ENCODE data around the gene LIMK1.

Gene LIMK1

DNA sequence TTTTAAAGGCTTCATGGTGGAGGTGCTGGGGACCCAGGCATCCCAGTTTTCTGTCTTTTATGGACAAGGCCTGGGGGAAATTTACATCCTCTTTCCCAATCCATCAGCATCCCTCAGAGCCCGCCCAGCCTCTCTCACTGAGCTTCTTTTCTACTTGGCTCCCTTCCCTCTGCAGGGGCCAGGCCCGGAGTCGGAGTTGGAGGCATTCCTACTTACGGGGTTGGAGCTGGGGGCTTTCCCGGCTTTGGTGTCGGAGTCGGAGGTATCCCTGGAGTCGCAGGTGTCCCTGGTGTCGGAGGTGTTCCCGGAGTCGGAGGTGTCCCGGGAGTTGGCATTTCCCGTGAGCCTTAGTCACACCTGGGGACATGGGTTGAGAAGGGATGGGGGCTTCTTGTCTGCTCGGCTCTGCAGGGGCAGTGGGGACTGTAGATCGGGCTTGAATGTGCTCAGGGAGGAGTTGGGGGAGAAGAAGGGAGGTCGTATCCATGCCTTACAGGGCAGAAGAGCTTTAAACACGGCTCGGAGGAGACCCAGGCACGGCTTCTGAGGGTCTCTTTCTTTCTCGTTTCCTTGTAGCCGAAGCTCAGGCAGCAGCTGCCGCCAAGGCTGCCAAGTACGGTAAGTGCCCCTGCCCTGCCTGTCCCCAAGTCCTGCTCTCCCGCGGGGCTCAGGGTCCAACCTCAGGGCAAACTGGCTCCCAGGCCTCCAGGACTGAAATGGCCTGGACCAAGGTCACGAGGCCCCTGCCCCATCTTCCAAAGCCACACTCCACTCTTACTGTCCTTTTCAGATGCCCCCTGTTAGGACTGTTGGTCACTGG is 27.3 kb upstream of the LIMK1 start:
- no peak for DNase-seq

DNA sequence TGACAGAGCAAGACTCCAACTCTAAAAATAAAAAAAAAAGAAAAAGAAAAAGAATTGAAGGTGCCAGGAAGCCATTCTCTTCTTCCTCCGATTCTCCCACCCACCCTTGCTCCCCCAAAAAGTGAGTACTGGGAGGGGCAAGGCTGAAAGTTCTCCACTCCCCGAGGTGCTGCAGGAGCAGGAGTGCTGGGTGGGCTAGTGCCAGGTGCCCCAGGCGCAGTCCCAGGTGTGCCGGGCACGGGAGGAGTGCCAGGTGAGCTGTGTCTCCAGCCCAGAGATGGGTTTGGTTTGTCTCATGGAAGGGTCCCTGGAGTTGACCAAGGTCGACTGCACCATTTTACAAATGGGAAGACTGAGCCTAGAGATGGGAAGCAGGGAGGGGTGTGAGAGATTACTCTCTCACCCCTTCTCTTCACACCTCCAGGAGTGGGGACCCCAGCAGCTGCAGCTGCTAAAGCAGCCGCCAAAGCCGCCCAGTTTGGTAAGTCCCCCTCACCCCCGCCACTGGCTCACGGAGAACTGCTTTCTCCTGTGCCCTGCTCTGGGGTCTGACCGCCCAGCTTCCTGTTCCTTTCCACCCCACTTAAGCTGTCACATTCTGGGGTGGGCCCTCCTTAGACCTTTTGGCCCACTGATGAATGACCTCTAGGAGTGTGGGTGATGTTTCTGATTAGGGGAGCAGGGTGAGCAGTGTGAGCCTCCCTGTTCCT is 26.2 kb upstream of the LIMK1 start:
- DNase-seq: no peak

DNA sequence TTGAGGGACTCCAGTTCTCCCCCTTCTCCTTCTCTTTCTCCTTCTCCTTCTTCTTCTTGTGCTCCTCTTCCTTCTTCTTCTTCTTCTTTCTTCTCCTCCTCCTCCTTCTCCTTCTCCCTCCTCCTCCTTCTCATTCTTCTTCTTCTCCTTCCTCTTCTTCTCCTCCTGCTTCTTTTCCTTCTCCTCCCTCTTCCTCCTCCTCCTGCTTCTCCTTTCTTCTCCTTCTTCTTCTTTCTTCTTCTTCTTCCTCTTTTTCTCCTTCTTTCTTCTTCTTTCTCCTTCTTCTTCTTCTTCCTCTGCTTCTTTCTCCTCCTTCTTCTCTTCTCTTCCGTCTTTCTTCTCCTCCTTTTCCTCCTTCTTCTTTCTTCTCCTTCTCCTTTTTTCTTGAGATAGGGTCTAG is 25.6 kb upstream of the LIMK1 start:
- DNase-seq: no peak

DNA sequence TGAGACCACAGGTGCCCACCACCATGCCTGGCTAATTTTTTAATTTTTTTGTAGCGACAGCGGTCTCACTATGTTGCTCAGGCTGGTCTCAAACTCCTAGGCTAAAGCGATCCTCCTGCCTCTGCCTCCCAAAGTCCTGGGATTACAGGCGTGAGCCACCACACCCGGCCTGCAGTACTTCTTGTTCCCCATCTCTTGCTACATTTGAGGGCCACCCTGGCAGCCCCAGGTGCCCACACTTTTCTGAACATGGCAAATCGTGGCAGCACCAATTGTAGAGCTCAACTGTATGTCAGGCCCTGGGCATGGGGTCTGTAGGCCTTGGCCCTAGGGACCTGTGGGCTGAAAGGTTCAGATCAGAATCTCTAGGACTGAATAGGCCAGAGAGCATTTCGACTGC is 25.1 kb upstream of the LIMK1 start:
- no peak for DNase-seq

DNA sequence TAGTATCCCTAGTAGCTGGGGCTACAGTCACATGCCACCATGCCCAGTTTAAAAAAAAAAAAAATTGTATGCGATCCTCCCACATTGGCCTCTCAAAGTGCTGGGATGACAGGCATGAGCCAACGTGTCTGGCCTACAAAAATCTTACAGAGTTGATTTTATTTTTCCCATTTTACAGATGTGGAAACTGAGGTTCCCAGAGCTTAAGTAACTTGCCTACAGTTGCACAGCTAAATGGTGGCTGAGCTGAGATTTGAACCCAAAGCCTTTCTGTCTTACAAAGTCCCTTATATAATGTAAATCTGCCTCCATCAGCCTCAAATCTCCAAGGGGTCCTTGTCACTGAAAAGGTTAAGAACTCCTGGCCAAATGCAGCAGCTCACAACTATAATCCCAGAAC is 24.6 kb upstream of the LIMK1 start:
- DNase-seq: no peak

DNA sequence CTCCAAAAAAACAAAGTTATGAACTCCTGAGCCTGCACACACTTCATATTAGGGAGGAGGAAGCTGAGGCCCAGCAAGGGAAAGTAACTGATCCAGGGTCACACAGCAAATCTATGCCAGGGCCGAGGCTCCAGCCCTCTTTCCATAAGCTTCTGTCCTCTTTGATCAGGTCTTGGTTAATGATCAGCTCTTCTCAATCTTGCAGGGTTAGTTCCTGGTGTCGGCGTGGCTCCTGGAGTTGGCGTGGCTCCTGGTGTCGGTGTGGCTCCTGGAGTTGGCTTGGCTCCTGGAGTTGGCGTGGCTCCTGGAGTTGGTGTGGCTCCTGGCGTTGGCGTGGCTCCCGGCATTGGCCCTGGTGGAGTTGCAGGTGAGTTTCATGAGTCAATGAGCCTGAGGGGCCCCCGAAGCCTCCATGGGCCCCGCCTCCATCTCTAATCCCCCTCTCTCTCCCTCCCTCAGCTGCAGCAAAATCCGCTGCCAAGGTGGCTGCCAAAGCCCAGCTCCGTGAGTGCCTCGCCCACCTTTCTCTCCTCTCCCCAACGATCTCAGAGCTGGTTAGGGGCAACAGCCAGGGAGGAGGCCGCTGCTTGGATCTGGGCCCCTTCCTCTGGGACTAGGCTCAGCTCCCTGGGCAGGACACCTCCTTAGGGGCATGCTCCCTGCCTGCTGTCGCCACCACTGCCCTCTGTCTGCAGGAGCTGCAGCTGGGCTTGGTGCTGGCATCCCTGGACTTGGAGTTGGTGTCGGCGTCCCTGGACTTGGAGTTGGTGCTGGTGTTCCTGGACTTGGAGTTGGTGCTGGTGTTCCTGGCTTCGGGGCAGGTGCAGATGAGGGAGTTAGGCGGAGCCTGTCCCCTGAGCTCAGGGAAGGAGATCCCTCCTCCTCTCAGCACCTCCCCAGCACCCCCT is 23.7 kb upstream of the LIMK1 start:
- no peak for DNase-seq

DNA sequence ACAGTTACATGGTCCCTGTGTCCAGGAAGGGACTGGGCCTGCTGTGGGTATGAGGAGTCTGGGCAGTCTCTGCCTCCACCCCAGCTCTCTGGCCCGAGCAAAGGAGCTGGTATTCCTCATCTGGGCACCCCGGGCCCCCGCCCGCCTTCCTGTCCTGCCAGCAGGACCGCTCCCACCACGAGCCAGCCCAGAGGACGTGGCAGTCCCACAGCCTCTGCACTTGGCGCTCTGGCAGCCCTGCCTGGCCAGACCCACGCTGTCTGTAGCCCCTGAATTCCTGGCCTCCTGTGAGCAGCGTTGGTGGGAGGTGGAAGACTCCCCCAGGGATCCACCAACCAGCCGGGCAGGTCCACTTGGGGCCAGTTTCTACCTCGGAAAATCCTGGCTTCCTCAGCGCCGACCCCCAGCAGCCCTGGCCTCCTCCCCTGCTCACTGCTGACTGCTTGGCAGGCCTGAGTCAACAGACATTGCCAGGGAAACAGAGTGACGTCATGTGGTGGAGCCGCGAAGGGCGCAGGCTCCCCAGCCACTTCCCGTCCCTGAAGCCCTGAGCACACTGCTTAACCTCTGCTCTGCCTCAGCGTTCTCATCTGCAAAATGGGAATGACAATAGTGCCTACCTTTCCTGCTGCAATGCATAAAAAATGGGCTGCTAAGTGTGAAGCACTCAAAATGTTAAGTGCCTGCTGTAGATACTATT is 21.6 kb upstream of the LIMK1 start:
- DNase-seq: peak; percentile 55

DNA sequence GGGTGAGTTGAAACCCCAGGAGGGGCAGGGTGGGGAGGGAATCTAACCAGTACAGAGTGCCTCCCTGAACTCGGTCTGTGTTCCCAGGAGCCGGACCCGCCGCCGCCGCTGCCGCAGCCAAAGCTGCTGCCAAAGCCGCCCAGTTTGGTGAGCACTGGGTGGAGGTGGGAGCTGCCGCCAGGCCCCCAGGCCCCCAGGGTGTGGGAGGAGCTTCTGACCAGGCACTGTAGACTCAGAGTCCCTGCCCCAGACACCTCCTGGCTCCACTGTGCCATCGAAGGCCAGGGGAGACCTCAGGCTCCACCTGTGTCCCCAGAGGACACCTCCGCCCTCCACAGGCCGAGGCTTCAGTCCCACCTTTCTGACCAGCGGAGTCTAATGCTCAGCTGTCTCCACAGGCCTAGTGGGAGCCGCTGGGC is 20.4 kb upstream of the LIMK1 start:
- DNase-seq: no peak

DNA sequence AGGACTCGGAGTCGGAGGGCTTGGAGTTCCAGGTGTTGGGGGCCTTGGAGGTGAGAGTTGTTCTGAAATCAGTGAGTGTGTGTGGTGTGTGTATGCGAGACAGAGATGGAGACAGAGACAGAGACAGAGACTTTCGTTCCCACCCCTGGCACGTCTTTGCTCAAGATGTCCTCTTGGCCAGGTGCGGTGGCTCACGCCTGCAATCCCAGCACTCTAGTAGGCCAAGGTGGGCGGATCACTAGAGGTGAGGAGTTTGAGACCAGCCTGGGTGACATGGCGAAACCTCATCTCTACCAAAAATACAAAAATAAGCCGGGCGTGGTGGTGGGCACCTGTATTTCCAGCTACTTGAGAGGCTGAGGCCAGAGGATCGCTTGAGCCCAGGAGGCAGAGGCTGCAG is 20.0 kb upstream of the LIMK1 start:
- DNase-seq: no peak

DNA sequence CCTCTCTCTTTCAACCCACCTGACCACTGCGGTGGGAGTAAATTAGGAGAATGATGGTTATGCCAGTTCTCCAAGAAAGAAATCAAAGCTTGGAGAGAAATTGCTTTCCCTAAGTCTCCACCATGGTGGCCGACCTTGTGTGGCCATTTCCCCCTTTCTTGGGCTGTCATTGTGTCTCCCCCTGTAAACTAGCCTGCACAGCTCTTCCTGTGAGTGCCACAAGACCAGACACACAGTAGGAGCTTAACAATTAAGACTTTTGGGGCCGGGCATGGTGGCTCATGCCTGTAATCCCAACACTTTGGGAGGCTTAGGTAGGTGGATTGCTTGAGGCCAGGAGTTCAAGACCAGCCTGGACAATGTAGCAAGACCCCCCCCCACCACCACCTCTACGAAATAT is 18.9 kb upstream of the LIMK1 start:
- no peak for DNase-seq

DNA sequence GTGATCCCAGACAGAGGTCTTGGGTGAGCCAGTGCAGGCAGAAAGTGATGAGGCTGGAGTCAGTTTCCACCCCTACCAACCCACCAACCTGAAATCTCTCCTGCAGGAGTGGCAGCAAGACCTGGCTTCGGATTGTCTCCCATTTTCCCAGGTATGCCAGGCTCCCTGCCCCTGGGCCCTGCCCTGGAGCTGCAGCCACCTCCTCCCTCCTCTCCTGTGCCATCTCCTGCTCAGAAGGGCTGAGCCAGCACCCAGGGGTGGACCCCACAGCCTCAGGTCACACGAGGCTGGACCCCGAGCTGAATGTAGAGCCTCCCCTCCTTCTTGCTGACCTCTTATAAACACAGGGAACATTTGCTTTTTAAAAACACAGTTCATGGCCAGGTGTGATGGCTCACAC is 17.0 kb upstream of the LIMK1 start:
- no peak for DNase-seq

DNA sequence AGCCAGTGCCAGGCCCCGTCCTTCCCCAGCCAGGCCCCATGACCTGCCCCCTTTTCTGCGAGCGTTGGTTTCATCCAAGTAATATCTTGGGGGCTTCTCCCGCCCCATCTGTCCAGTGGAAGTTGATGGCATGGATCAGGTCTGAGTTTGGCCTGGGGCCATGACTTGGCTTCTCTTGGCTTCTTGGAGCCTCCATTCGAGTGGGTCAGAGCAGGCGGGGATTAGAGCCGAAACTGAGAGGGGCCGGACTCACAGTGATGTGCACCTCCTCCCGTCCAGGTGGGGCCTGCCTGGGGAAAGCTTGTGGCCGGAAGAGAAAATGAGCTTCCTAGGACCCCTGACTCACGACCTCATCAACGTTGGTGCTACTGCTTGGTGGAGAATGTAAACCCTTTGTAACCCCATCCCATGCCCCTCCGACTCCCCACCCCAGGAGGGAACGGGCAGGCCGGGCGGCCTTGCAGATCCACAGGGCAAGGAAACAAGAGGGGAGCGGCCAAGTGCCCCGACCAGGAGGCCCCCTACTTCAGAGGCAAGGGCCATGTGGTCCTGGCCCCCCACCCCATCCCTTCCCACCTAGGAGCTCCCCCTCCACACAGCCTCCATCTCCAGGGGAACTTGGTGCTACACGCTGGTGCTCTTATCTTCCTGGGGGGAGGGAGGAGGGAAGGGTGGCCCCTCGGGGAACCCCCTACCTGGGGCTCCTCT is 15.1 kb upstream of the LIMK1 start:
- DNase-seq: no peak

DNA sequence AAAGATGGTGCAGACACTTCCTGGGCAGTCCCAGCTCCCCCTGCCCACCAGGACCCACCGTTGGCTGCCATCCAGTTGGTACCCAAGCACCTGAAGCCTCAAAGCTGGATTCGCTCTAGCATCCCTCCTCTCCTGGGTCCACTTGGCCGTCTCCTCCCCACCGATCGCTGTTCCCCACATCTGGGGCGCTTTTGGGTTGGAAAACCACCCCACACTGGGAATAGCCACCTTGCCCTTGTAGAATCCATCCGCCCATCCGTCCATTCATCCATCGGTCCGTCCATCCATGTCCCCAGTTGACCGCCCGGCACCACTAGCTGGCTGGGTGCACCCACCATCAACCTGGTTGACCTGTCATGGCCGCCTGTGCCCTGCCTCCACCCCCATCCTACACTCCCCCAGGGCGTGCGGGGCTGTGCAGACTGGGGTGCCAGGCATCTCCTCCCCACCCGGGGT is 14.5 kb upstream of the LIMK1 start:
- DNase-seq: no peak

DNA sequence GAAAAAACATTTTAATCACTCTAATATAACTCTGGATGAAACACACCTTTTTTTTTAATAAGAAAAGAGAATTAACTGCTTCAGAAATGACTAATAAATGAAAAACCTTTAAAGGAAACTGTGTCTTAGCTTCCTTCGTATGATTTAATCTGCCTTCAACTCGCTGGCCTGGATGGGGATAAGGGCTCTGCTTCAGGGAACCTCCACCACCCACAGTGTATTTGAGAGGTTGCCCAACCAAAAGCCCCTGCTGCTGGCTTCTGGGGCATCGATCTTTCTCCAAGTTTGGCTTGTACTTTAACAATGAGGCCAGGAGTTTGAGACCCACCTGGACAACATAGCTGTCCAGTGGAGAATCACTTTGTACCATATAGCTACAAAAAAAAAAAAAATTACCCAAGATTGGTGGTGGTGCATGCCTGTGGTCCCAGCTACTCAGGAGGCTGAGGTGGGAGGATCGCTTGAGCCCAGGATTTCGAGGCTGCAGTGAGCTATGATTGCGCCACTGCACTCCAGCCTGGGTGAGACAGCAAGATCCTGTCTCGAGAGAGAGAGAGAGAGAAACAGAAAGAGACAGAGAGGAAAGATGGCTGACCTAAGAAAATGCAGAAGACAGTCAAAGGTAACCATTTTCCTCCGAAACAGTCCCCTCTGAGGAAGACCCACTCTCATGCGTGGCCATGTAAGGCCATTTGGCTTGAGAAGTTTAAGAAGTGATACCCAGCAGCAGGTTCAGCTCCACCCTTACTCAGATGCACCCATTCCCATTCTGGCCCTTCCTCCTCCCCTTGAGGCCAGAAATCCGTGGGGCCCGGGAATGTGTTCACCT is 13.6 kb upstream of the LIMK1 start:
- no peak for DNase-seq

DNA sequence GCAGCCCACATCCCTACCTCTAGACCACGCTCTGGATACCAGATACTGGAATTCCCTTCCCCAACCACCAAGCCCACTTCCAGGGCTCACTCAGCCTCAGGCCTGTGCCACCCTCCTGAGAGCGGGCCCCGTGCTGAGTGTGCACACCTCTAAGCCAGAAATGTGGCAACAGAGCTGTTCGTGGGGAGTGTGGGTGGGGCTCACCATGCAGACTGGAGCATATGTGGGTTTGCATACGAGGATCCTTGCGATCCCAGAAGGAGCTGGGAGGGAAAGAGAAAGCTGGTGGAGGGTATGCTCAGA is 13.0 kb upstream of the LIMK1 start:
- DNase-seq: no peak

DNA sequence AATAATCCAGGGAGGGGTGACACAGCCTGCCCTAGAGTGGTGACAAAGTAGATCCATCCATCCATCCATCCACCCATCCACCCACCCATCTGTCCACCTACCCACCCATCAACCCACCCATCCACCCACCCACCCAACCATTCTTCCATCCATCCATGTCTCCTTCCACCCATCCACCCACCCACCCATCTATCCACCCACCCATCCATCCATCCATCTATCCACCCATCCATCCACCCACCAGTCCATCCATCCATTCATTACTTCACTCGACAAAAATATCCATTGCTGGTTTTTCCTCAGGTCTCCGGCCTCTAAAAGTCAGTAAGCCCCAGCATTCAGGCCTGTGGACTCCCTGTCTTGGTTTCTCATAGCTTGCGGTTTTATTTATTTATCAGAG is 12.5 kb upstream of the LIMK1 start:
- DNase-seq: no peak

DNA sequence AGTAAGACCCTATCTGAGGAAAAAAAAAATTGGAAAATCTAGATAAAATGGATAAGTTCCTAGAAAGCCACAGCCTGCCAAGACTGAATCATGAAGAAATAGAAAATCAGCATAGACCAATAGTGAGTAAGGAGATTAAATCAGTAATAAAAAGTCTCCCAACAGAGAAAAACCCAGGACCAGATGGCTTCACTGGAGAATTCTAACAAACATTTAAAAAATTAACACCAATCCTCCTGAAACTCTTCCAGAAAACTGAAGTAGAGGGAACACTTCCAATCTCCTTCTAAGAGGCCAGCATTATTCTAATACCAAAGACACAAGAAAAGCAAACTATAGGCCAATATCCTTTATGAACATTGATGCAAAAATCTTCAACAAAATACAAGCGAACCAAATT is 8.8 kb upstream of the LIMK1 start:
- DNase-seq: no peak

DNA sequence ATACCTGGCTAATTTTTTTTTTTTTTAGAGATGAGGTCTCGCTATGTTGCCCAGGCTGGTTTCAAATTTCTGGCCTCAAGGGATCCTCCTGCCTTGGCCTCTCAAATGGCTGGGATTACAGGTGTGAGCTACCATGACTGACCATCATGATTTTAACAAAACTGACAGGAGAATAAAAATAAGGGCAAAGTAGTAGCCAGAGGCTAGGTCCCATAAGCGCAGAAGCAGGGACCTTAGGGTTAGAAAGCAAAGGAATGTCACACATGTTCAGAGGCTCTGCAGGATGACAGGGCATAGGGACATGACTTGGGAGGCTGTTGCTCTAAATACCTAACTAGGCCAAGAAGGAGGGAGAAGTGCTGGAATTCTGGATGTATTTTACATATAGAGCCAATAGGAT is 5.1 kb upstream of the LIMK1 start:
- no peak for DNase-seq

DNA sequence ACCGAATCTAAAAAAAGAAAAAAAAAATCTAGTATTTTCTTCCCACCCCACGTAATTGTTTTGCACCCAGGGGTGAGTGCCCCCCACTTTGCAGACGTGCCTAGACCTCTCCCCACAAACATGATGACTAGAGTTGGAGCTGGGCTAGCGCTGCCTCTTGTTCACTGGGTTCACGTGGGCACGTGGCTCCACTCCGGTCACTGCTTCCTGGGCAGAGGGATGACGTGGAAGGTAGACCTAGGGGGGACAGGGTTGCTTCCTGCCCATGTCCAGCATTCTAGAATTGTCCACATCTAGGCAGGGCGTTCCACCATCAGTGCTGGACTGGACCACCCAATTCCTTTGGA is 861 bp upstream of the LIMK1 start:
- no peak for DNase-seq

DNA sequence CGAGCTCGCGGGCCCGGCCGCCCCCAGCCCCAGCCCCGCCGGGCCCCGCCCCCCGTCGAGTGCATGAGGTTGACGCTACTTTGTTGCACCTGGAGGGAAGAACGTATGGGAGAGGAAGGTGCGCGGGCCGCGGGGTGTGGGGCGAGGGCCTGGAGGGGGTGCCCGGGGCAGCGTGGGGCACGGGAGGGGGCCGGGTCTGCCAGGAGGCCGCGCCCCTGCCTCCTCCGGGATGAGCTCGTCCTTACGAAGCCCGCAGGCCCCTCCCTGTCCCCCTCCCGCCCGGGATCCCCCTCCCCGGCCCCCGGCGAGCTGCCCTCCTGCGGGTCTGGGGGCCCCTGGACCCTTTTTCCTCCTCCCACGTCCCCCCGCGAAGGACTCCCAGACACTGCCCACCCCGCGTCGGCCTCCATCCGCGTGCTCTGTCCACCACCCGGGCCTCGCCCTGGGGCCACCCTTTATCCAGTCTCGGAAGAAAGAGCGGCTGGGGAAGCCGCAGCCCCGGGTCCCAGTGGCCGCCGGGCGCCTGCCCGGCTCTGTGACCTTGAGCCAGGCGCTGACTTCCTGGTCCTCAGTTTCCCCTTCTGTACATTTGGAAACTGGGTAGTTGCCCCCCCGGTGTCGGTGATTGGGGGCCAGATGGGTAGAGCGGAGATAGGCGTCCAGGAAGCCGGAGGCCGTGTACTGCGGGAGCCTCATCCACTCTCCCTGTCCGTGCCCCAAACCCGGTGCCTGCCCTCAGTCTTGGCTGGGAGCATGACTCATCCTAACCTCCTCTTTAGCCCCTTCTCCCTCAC is 521 bp downstream of the LIMK1 start:
- DNase-seq: no peak
